Measurements from ENCODE around the gene ADCY9. TPM values are rescaled to one million over a fixed set of nuclear protein-coding genes. Genes with fewer than 3 reads are reported as not detected.

The ADCY9 gene
- total RNA-seq, 1 donor from 2014 or later = 49.6 TPM

GRCh38 chr16:4011940-4012629 lies 104.2 kb downstream of the ADCY9 start:
- H3K36me3 ChIP-seq = peaks cover 5% of the 10 kb centered on the region
- H3K27me3 ChIP-seq = no peaks in the 10 kb centered on the region
- H3K27ac ChIP-seq = no peak overlapping the region
- H3K4me3 ChIP-seq = no peak overlapping the region
- intact Hi-C loops (cut with DNase I) = no loop called here
- DNase-seq (no peak), ATAC-seq (no peak)
- TF ChIP-seq, protein P1, sequence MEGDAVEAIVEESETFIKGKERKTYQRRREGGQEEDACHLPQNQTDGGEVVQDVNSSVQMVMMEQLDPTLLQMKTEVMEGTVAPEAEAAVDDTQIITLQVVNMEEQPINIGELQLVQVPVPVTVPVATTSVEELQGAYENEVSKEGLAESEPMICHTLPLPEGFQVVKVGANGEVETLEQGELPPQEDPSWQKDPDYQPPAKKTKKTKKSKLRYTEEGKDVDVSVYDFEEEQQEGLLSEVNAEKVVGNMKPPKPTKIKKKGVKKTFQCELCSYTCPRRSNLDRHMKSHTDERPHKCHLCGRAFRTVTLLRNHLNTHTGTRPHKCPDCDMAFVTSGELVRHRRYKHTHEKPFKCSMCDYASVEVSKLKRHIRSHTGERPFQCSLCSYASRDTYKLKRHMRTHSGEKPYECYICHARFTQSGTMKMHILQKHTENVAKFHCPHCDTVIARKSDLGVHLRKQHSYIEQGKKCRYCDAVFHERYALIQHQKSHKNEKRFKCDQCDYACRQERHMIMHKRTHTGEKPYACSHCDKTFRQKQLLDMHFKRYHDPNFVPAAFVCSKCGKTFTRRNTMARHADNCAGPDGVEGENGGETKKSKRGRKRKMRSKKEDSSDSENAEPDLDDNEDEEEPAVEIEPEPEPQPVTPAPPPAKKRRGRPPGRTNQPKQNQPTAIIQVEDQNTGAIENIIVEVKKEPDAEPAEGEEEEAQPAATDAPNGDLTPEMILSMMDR (IDR thresholded peaks at IDR 0.05) = no peak
- H3K9me3 ChIP-seq = no peaks in the 10 kb centered on the region
- H3K4me1 ChIP-seq = peaks cover 21% of the 10 kb centered on the region

DNA sequence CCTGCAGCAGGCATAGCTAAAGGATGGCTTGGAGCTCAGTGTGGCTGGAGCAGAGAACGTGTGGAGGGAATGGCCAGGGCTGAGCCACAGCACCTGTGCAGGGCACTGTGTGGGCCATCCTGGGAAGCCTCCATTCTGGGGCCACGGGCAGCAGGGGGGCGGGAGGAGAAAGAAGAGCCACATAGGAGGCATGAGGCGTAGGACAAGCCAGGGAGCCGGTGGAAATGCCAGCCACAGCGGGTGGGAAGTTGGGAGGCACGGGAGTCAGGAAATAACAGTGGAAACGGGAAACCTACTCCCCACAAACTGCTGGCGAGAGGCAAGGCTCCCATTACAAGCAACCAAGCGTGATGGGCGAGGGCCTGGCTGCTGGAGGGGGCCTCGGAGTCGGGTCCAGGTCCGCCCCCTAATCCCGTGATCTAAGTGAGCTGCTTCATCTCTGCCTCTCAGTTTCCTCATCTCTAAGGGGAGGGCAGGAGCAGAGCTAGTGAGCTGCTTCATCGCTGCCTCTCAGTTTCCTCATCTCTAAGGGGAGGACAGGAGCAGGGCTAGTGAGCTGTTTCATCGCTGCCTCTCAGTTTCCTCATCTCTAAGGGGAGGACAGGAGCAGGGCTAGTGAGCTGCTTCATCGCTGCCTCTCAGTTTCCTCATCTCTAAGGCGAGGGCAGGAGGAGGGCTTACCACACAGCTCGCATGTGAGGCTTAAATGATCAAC lies 104.9 kb downstream of the ADCY9 start:
- H3K4me1 ChIP-seq = peaks cover 21% of the 10 kb centered on the region
- no peaks in the 10 kb centered on the region for H3K27me3 ChIP-seq
- peak overlapping the region; percentile 45 for H3K27ac ChIP-seq
- TF ChIP-seq, protein P1 (IDR thresholded peaks at IDR 0.05) = no peak
- H3K36me3 ChIP-seq = peaks cover 10% of the 10 kb centered on the region
- ATAC-seq (peak; percentile 6), DNase-seq (no peak)
- no peak overlapping the region for H3K4me3 ChIP-seq
- H3K9me3 ChIP-seq = no peaks in the 10 kb centered on the region
- intact Hi-C loops (cut with DNase I) = no loop called here

DNA sequence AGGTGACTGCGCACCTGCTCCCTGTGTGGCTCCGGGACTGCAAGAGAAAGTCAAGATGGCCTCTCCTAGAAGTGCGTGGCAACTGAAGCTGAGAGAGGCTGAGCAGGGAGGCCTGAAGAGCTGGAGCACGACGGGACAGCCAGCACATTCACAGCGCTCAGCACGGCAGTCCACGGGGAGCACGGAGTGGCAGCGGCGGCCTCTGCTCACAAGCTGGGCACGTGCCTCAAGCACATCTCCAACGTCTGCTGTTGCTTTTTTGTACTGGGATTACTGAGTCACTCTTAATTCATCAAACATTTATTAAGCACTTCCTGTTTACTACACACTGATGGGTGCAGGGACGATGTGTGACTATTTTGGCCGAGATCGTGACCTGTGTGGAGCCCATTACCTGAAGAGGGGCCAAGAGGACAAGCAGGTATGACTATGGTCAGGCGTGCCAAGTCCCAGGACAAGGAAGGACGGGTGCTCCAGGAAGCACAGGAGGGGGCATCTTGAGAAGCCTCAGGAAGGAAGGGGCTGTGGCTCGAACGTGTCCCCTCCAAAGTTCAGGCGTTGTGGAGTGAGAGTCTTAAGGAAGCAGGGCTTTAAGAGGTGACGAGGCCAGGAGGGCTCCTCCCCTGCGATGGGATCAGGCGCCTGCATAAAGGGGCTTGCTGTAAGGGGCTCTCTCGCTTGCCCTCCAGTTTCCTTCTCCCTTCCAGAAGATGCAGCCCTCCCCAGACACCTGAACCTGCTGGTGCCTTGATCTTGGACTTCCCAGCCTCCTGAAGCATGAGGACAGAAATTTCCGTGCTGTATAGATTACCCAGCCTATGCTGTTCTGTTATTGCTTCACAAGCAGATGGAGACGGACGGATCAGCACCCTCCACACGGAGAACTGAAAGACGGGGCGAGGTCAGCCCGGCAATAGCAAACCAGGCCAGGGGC lies 105.8 kb downstream of the ADCY9 start:
- H3K27me3 ChIP-seq = no peaks in the 10 kb centered on the region
- TF ChIP-seq, protein P1 (IDR thresholded peaks at IDR 0.05) = no peak
- H3K9me3 ChIP-seq = no peaks in the 10 kb centered on the region
- DNase-seq = no peak
- peak overlapping the region; percentile 45 for H3K27ac ChIP-seq
- intact Hi-C loops (cut with DNase I) = no loop called here
- H3K36me3 ChIP-seq = peaks cover 10% of the 10 kb centered on the region
- peak; percentile 37 for ATAC-seq
- H3K4me1 ChIP-seq = peaks cover 21% of the 10 kb centered on the region
- H3K4me3 ChIP-seq = no peak overlapping the region

DNA sequence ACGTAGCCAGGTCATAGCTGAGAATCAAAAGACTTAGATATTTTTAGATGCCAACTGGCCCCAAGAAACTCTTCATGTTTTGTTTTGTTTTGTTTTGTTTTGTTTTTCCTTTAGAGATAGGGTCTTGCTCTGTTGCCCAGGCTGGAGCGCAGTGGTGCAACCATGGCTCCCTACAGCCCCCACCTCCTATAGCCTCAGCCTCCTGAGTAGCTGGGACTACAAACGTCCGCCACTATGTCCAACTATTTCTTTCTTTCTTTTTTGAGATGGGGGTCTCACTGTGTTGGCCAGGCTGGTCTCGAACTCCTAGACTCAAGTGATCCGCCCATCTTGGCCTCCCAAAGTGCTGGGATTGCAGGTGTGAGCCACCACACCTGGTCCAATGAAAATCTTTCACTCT lies 107.1 kb downstream of the ADCY9 start:
- TF ChIP-seq, protein P1 (IDR thresholded peaks at IDR 0.05) = no peak
- Histone ChIP-seq H3K4me1 (peaks cover 21% of the 10 kb centered on the region), H3K4me3 (no peak overlapping the region), H3K27ac (no peak overlapping the region), H3K36me3 (peaks cover 10% of the 10 kb centered on the region), H3K27me3 (no peaks in the 10 kb centered on the region), H3K9me3 (no peaks in the 10 kb centered on the region)
- DNase-seq = no peak
- intact Hi-C loops (cut with DNase I) = no loop called here
- ATAC-seq = no peak

DNA sequence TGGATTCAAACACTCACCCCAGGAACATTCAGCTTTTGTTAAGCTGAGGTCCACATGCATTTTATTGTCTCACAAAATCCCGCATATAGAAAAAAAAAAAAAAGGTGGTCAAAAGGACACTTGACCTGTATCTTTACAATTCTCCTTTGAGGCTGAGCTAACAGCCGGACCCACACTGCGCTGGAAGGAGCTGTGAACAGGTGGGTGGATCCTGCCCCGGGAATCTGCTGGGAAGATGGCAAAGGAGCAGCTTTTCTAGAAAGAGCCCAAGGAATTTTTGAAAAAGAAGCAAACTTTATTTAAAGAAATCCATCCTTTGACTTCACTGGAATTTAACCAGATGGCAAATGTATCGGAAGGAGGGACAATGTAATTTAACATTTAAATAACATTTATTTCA lies 108.1 kb downstream of the ADCY9 start:
- Histone ChIP-seq H3K4me1 (peaks cover 17% of the 10 kb centered on the region), H3K9me3 (no peaks in the 10 kb centered on the region), H3K27me3 (no peaks in the 10 kb centered on the region), H3K27ac (no peak overlapping the region), H3K4me3 (no peak overlapping the region), H3K36me3 (peaks cover 12% of the 10 kb centered on the region)
- ATAC-seq = no peak
- no peak for DNase-seq
- TF ChIP-seq, protein P1 (IDR thresholded peaks at IDR 0.05) = no peak
- intact Hi-C loops (cut with DNase I) = no loop called here

Data from upper lobe of right lung (tissue), 1 donor.